GM23338 (cell line): ENCODE results near the gene CATSPERD. TPM values are rescaled to one million over a fixed set of nuclear protein-coding genes. Genes with fewer than 3 reads are reported as not detected.

Experiments
- ATAC-seq: fragments of 200-7000 bp; cut with Tn5 transposase; 3 replicates; pipeline ENCODE4 v1.9.1; 2020
- DNase-seq: peaks from one replicate; pipeline ENCODE4 v3.0.0-alpha.2; 2015; ENCODE audit warnings: low spot score
- H2AFZ ChIP-seq: fragments of 200-600 bp; sonication (generic); 2 replicates; pipeline ENCODE4 v1.8.0; 2016; ENCODE audit warnings: antibody characterized with exemption, mild to moderate bottlenecking, moderate library complexity
- H3F3A ChIP-seq: fragments of 200-600 bp; sonication (generic); replicated peaks from 2 replicates; pipeline ENCODE4 v1.8.0; 2017; ENCODE audit warnings: antibody characterized with exemption, mixed run types, low read depth
- H3K27ac ChIP-seq: fragments of 200-600 bp; sonication (generic); 2 replicates; pipeline ENCODE4 v1.6.1; 2016; ENCODE audit warnings: low read depth
- H3K27me3 ChIP-seq: fragments of 200-600 bp; sonication (generic); 2 replicates; pipeline ENCODE4 v1.8.0; 2016; ENCODE audit warnings: mild to moderate bottlenecking, mixed run types, moderate library complexity; ENCODE audit not compliant: insufficient read depth
- H3K36me3 ChIP-seq: fragments of 200-600 bp; sonication (generic); 2 replicates; pipeline ENCODE4 v1.8.0; 2016; ENCODE audit warnings: mild to moderate bottlenecking; ENCODE audit not compliant: insufficient read depth
- H3K4me1 ChIP-seq: fragments of 200-600 bp; sonication (generic); 2 replicates; pipeline ENCODE4 v1.8.0; 2016; ENCODE audit warnings: mild to moderate bottlenecking, moderate library complexity; ENCODE audit not compliant: insufficient read depth
- H3K4me2 ChIP-seq: fragments of 200-600 bp; sonication (generic); 2 replicates; pipeline ENCODE4 v1.7.1; 2017; ENCODE audit warnings: mixed run types
- H3K4me3 ChIP-seq: fragments of 200-600 bp; sonication (generic); 2 replicates; pipeline ENCODE4 v1.6.1; 2016; ENCODE audit warnings: mixed run types
- H3K79me2 ChIP-seq: fragments of 200-600 bp; sonication (generic); replicated peaks from 2 replicates; pipeline ENCODE4 v1.8.0; 2017; ENCODE audit warnings: mild to moderate bottlenecking; ENCODE audit not compliant: insufficient read depth
- H3K9me2 ChIP-seq: fragments of 200-600 bp; sonication (generic); 2 replicates; pipeline ENCODE4 v1.8.0; 2017; ENCODE audit not compliant: insufficient read depth
- H4K20me1 ChIP-seq: fragments of 200-600 bp; sonication (generic); replicated peaks from 2 replicates; pipeline ENCODE4 v1.8.0; 2017; ENCODE audit warnings: mild to moderate bottlenecking; ENCODE audit not compliant: insufficient read depth
- H3K27ac Mint-ChIP-seq: 2 replicates; pipeline ENCODE4 v1.8.0; 2020; ENCODE audit warnings: inconsistent platforms, mild to moderate bottlenecking, moderate library complexity, mixed read lengths
- H3K27me3 Mint-ChIP-seq: 3 replicates; pipeline ENCODE4 v1.8.0; 2022; ENCODE audit warnings: low read depth, mild to moderate bottlenecking, moderate library complexity, mixed read lengths, inconsistent platforms; ENCODE audit not compliant: insufficient read depth, poor library complexity
- H3K36me3 Mint-ChIP-seq: 3 replicates; pipeline ENCODE4 v1.8.0; 2021; ENCODE audit warnings: low read depth, mild to moderate bottlenecking, inconsistent platforms, moderate library complexity, mixed read lengths
- H3K4me1 Mint-ChIP-seq: 3 replicates; pipeline ENCODE4 v1.8.0; 2020; ENCODE audit warnings: mild to moderate bottlenecking, inconsistent platforms, mixed read lengths
- H3K4me3 Mint-ChIP-seq: 3 replicates; pipeline ENCODE4 v1.8.0; 2021; ENCODE audit warnings: moderate library complexity, mild to moderate bottlenecking, inconsistent platforms, mixed read lengths
- H3K9me3 Mint-ChIP-seq: 3 replicates; pipeline ENCODE4 v1.8.0; 2020; ENCODE audit warnings: moderate library complexity, mild to moderate bottlenecking, inconsistent platforms, mixed read lengths
- CREB1 ChIP-seq: fragments of 250-450 bp; sonication (Bioruptor Pico); IDR thresholded peaks from 2 replicates; pipeline ENCODE4 v1.5.0; 2020; ENCODE audit warnings: low read depth, mild to moderate bottlenecking, moderate library complexity
- ETS1 ChIP-seq: IDR thresholded peaks from 2 replicates; pipeline ENCODE4 v1.6.1; 2016; ENCODE audit warnings: antibody characterized with exemption
- EZH2 ChIP-seq: fragments of 200-600 bp; sonication (generic); IDR thresholded peaks from one replicate; pipeline ENCODE4 v1.8.0; 2017; ENCODE audit warnings: antibody characterized with exemption, mild to moderate bottlenecking, low read depth; ENCODE audit not compliant: unreplicated experiment
- EZH2phosphoT487 ChIP-seq: fragments of 200-600 bp; sonication (generic); IDR thresholded peaks from one replicate; pipeline ENCODE4 v1.8.1; 2018; ENCODE audit warnings: antibody characterized with exemption; ENCODE audit not compliant: unreplicated experiment
- JUNB ChIP-seq: IDR thresholded peaks from one replicate; pipeline ENCODE4 v1.6.1; 2016; ENCODE audit warnings: antibody characterized with exemption; ENCODE audit not compliant: unreplicated experiment
- NANOG ChIP-seq: IDR thresholded peaks from 2 replicates; pipeline ENCODE4 v1.6.1; 2016; ENCODE audit warnings: antibody characterized with exemption, borderline replicate concordance
- POLR2AphosphoS5 ChIP-seq: IDR thresholded peaks from 2 replicates; pipeline ENCODE4 v1.6.1; 2016; ENCODE audit warnings: antibody characterized with exemption, low read depth
- REST ChIP-seq: IDR thresholded peaks from one replicate; pipeline ENCODE4 v1.6.1; 2018; ENCODE audit warnings: antibody characterized with exemption; ENCODE audit not compliant: unreplicated experiment
- STAT1 ChIP-seq: IDR thresholded peaks from one replicate; pipeline ENCODE4 v1.6.1; 2016; ENCODE audit warnings: antibody characterized with exemption; ENCODE audit not compliant: unreplicated experiment
- ZNF114 ChIP-seq: fragments of 250-450 bp; sonication (Bioruptor Pico); IDR thresholded peaks from 2 replicates; pipeline ENCODE4 v1.5.0; 2020; ENCODE audit warnings: mild to moderate bottlenecking, moderate library complexity
- ZNF331 ChIP-seq: fragments of 250-450 bp; sonication (Bioruptor Pico); IDR thresholded peaks from 2 replicates; pipeline ENCODE4 v1.5.0; 2020; ENCODE audit warnings: low read depth, mild to moderate bottlenecking, moderate library complexity
- ZNF462 ChIP-seq: fragments of 250-450 bp; sonication (Bioruptor Pico); IDR thresholded peaks from 2 replicates; pipeline ENCODE4 v1.5.0; 2020; ENCODE audit warnings: mild to moderate bottlenecking, moderate library complexity
- long read RNA-seq: library from polyadenylated mRNA; unstranded; transcript quantifications from one replicate; pipeline ENCODE4 v2.0.0, GENCODE V29; 2020; ENCODE audit not compliant: unreplicated experiment
- polyA plus RNA-seq: library from polyadenylated mRNA; unstranded; fragments of >200 nt; fragmentation: Nextera tagmentation; extraction: Ambion mirVana; gene quantifications from 2 replicates; pipeline ENCODE4 v1.2.1, GENCODE V29; 2016
- total RNA-seq: library from RNA; depleted of rRNA; stranded (reverse); fragments of >200 nt; shearing (Covaris generic); gene quantifications from 2 replicates; pipeline ENCODE4 v1.2.3, GENCODE V29; 2014; rRNA removed
- TF ChIP-seq, protein P1 (sequence below), 2 experiments: fragments of 200-600 bp in 1 of 2; sonication (generic) in 1 of 2; conservative IDR thresholded peaks; 2 replicates each; pipeline versions ENCODE4 v1.5.1 to v1.6.1; 2016 to 2017; ENCODE audit warnings: antibody characterized with exemption in 2 of 2, low read depth in 2 of 2, mild to moderate bottlenecking in 2 of 2, moderate library complexity in 1 of 2

The CATSPERD gene
- total RNA-seq (0.17 TPM in 1 of 2 replicates, not detected in the other), polyA plus RNA-seq (0.56 TPM in 1 of 2 replicates, not detected in the other)
- long read RNA-seq = 0 reads

GRCh38 chr19:5719961-5720790 is at the start of gene CATSPERD, which contains the start of gene LONP1:
Gene CATSPERD, plus strand, starts transcription at chr19:5720637. Its CDS starts 101 bp downstream, at chr19:5720738.
Gene LONP1, minus strand, starts transcription at chr19:5720146. Its CDS starts 14 bp downstream, at chr19:5720132.
- Mint-ChIP-seq H3K36me3 (peaks cover 32% of the 10 kb centered on the region), H3K4me1 (peaks cover 15% of the 10 kb centered on the region), H3K27me3 (peaks cover 22% of the 10 kb centered on the region), H3K4me3 (peak within 1 kb of the TSS; percentile 98), H3K27ac (peak within 1 kb of the TSS; percentile 99), H3K9me3 (no peaks in the 10 kb centered on the region)
- peaks cover 45% of the 10 kb centered on the region for H3K79me2 ChIP-seq
- peak within 1 kb of the TSS; percentile 88 for H3K4me3 ChIP-seq
- no peaks in the 10 kb centered on the region for H3K9me2 ChIP-seq
- H2AFZ ChIP-seq = peak within 1 kb of the TSS; percentile 75; the same call in 1 of the 2 replicates
- peaks cover 4% of the 10 kb centered on the region; the same call in 1 of the 2 replicates for H3K36me3 ChIP-seq
- H3F3A ChIP-seq = 0 out of 2 replicates have a peak, but pooled peaks cover 5% of the 10 kb centered on the region
- H3K27ac ChIP-seq = peak within 1 kb of the TSS; percentile 98
- peak; percentile 99 for DNase-seq
- H4K20me1 ChIP-seq = peaks cover 24% of the 10 kb centered on the region
- TF ChIP-seq CREB1 (CRISPR knock-in tag) (peak; percentile 97), JUNB (no peak), POLR2AphosphoS5 (peak; percentile 90), EZH2phosphoT487 (no peak), ETS1 (peak; percentile 87), EZH2 (no peak), REST (no peak), ZNF462 (CRISPR knock-in tag) (no peak), NANOG (no peak; the same call in 1 of the 2 replicates), ZNF114 (no peak), ZNF331 (no peak), STAT1 (no peak)
- TF ChIP-seq, protein P1, sequence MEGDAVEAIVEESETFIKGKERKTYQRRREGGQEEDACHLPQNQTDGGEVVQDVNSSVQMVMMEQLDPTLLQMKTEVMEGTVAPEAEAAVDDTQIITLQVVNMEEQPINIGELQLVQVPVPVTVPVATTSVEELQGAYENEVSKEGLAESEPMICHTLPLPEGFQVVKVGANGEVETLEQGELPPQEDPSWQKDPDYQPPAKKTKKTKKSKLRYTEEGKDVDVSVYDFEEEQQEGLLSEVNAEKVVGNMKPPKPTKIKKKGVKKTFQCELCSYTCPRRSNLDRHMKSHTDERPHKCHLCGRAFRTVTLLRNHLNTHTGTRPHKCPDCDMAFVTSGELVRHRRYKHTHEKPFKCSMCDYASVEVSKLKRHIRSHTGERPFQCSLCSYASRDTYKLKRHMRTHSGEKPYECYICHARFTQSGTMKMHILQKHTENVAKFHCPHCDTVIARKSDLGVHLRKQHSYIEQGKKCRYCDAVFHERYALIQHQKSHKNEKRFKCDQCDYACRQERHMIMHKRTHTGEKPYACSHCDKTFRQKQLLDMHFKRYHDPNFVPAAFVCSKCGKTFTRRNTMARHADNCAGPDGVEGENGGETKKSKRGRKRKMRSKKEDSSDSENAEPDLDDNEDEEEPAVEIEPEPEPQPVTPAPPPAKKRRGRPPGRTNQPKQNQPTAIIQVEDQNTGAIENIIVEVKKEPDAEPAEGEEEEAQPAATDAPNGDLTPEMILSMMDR (conservative IDR thresholded peaks at IDR 0.05; ENCODE audit: low read depth in 2 of 2) = peak; percentile 66 to 91
- peaks cover 8% of the 10 kb centered on the region for H3K4me1 ChIP-seq
- peak within 1 kb of the TSS; percentile 99 for H3K4me2 ChIP-seq
- peak; percentile 93 for ATAC-seq
- H3K27me3 ChIP-seq = no peaks in the 10 kb centered on the region
